ENCODE measurements around the gene CDH4. TPM values are rescaled to one million over a fixed set of nuclear protein-coding genes. Genes with fewer than 3 reads are reported as not detected.

Gene CDH4
- total RNA-seq, 1 experiment from 2014 or later = not detected

GRCh38 chr20:61723529-61724257, 471.6 kb downstream of the CDH4 start:
- Histone ChIP-seq H3K4me3 (ENCODE audit: low read length) (no peak overlapping the region), H4K20me1 (ENCODE audit: insufficient read depth, low read depth, low read length) (0 out of 2 replicates have a peak, but pooled peaks cover 14% of the 10 kb centered on the region), H3K79me2 (ENCODE audit: low read length) (no peaks in the 10 kb centered on the region), H3K4me1 (ENCODE audit: low read length) (peaks cover 5% of the 10 kb centered on the region), H3K9ac (ENCODE audit: low read length) (no peak overlapping the region), H3K9me2 (replicated peaks; ENCODE audit: insufficient read depth, low read length) (no peaks in the 10 kb centered on the region), H3K9me3 (ENCODE audit: low read length) (no peaks in the 10 kb centered on the region), H3K27me3 (ENCODE audit: low read length) (no peaks in the 10 kb centered on the region; the same call in 1 of the 2 replicates), H2AFZ (ENCODE audit: low read length) (no peak overlapping the region), H3K4me2 (ENCODE audit: low read depth, low read length, poor library complexity, severe bottlenecking) (no peak overlapping the region), H3K27ac (ENCODE audit: low read length) (no peak overlapping the region), H3K36me3 (ENCODE audit: insufficient read depth, low read length) (no peaks in the 10 kb centered on the region)
- DNase-seq = no peak

- H3K4me1 ChIP-seq (ENCODE audit: low read length) = peaks cover 5% of the 10 kb centered on the region
- no peaks in the 10 kb centered on the region for H3K9me2 ChIP-seq (replicated peaks; ENCODE audit: insufficient read depth, low read length)
- H3K9ac ChIP-seq (ENCODE audit: low read length) = no peak overlapping the region
- no peaks in the 10 kb centered on the region for H3K79me2 ChIP-seq (ENCODE audit: low read length)
- no peaks in the 10 kb centered on the region; the same call in 1 of the 2 replicates for H3K27me3 ChIP-seq (ENCODE audit: low read length)
- no peak overlapping the region for H3K4me3 ChIP-seq (ENCODE audit: low read length)
- no peaks in the 10 kb centered on the region for H3K9me3 ChIP-seq (ENCODE audit: low read length)
- H2AFZ ChIP-seq (ENCODE audit: low read length) = no peak overlapping the region
- peaks cover 14% of the 10 kb centered on the region; the same call in 1 of the 2 replicates for H4K20me1 ChIP-seq (ENCODE audit: insufficient read depth, low read depth, low read length)
- H3K4me2 ChIP-seq (ENCODE audit: low read depth, low read length, poor library complexity, severe bottlenecking) = no peak overlapping the region
- H3K27ac ChIP-seq (ENCODE audit: low read length) = no peak overlapping the region
- no peaks in the 10 kb centered on the region for H3K36me3 ChIP-seq (ENCODE audit: insufficient read depth, low read length)
- DNase-seq = peak; percentile 47
Measured at GRCh38 chr20:61724376-61724775, 472.3 kb downstream of the CDH4 start.

- H3K9me2 ChIP-seq (replicated peaks; ENCODE audit: insufficient read depth, low read length) = no peaks in the 10 kb centered on the region
- no peaks in the 10 kb centered on the region; the same call in 1 of the 2 replicates for H3K27me3 ChIP-seq (ENCODE audit: low read length)
- H3K9ac ChIP-seq (ENCODE audit: low read length) = no peak overlapping the region
- H3K27ac ChIP-seq (ENCODE audit: low read length) = no peak overlapping the region
- H4K20me1 ChIP-seq (ENCODE audit: insufficient read depth, low read depth, low read length) = peaks cover 14% of the 10 kb centered on the region; the same call in 1 of the 2 replicates
- no peak overlapping the region for H3K4me3 ChIP-seq (ENCODE audit: low read length)
- no peaks in the 10 kb centered on the region for H3K9me3 ChIP-seq (ENCODE audit: low read length)
- H3K79me2 ChIP-seq (ENCODE audit: low read length) = no peaks in the 10 kb centered on the region
- H3K4me1 ChIP-seq (ENCODE audit: low read length) = peaks cover 5% of the 10 kb centered on the region
- no peaks in the 10 kb centered on the region for H3K36me3 ChIP-seq (ENCODE audit: insufficient read depth, low read length)
- DNase-seq = no peak
- H2AFZ ChIP-seq (ENCODE audit: low read length) = no peak overlapping the region
- H3K4me2 ChIP-seq (ENCODE audit: low read depth, low read length, poor library complexity, severe bottlenecking) = no peak overlapping the region
Measured at GRCh38 chr20:61725145-61725544, 473.1 kb downstream of the CDH4 start.

- Histone ChIP-seq H3K79me2 (ENCODE audit: low read length) (no peaks in the 10 kb centered on the region), H3K4me2 (ENCODE audit: low read depth, low read length, poor library complexity, severe bottlenecking) (no peak overlapping the region), H3K27me3 (ENCODE audit: low read length) (no peaks in the 10 kb centered on the region; the same call in 1 of the 2 replicates), H4K20me1 (ENCODE audit: insufficient read depth, low read depth, low read length) (peaks cover 17% of the 10 kb centered on the region; the same call in 1 of the 2 replicates), H3K4me3 (ENCODE audit: low read length) (no peak overlapping the region), H3K9me3 (ENCODE audit: low read length) (no peaks in the 10 kb centered on the region), H3K9ac (ENCODE audit: low read length) (no peak overlapping the region), H3K4me1 (ENCODE audit: low read length) (peaks cover 5% of the 10 kb centered on the region), H3K27ac (ENCODE audit: low read length) (no peak overlapping the region), H3K9me2 (replicated peaks; ENCODE audit: insufficient read depth, low read length) (no peaks in the 10 kb centered on the region), H3K36me3 (ENCODE audit: insufficient read depth, low read length) (no peaks in the 10 kb centered on the region), H2AFZ (ENCODE audit: low read length) (no peak overlapping the region)
- no peak for DNase-seq
Measured at GRCh38 chr20:61725966-61726365, 473.9 kb downstream of the CDH4 start.

- Histone ChIP-seq H3K9me2 (replicated peaks; ENCODE audit: insufficient read depth, low read length) (no peaks in the 10 kb centered on the region), H2AFZ (ENCODE audit: low read length) (no peak overlapping the region), H3K27me3 (ENCODE audit: low read length) (no peaks in the 10 kb centered on the region; the same call in 1 of the 2 replicates), H3K36me3 (ENCODE audit: insufficient read depth, low read length) (no peaks in the 10 kb centered on the region), H3K27ac (ENCODE audit: low read length) (no peak overlapping the region), H3K79me2 (ENCODE audit: low read length) (no peaks in the 10 kb centered on the region), H3K4me1 (ENCODE audit: low read length) (no peaks in the 10 kb centered on the region), H3K9me3 (ENCODE audit: low read length) (no peaks in the 10 kb centered on the region), H3K4me3 (ENCODE audit: low read length) (no peak overlapping the region), H4K20me1 (ENCODE audit: insufficient read depth, low read depth, low read length) (peaks cover 16% of the 10 kb centered on the region; the same call in 1 of the 2 replicates), H3K9ac (ENCODE audit: low read length) (no peak overlapping the region), H3K4me2 (ENCODE audit: low read depth, low read length, poor library complexity, severe bottlenecking) (no peak overlapping the region)
- no peak for DNase-seq
Measured at GRCh38 chr20:61726979-61727378, 474.9 kb downstream of the CDH4 start.

GRCh38 chr20:61727761-61728160, 475.7 kb downstream of the CDH4 start:
- Histone ChIP-seq H3K4me1 (ENCODE audit: low read length) (no peaks in the 10 kb centered on the region), H4K20me1 (ENCODE audit: insufficient read depth, low read depth, low read length) (peaks cover 15% of the 10 kb centered on the region; the same call in 1 of the 2 replicates), H3K4me3 (ENCODE audit: low read length) (no peak overlapping the region), H3K27ac (ENCODE audit: low read length) (no peak overlapping the region), H3K9ac (ENCODE audit: low read length) (no peak overlapping the region), H3K27me3 (ENCODE audit: low read length) (no peaks in the 10 kb centered on the region; the same call in 1 of the 2 replicates), H2AFZ (ENCODE audit: low read length) (no peak overlapping the region), H3K4me2 (ENCODE audit: low read depth, low read length, poor library complexity, severe bottlenecking) (no peak overlapping the region), H3K79me2 (ENCODE audit: low read length) (no peaks in the 10 kb centered on the region), H3K9me3 (ENCODE audit: low read length) (no peaks in the 10 kb centered on the region), H3K9me2 (replicated peaks; ENCODE audit: insufficient read depth, low read length) (no peaks in the 10 kb centered on the region), H3K36me3 (ENCODE audit: insufficient read depth, low read length) (no peaks in the 10 kb centered on the region)
- DNase-seq = no peak

GRCh38 chr20:61728326-61728725, 476.3 kb downstream of the CDH4 start:
- H2AFZ ChIP-seq (ENCODE audit: low read length) = no peak overlapping the region
- no peaks in the 10 kb centered on the region for H3K9me3 ChIP-seq (ENCODE audit: low read length)
- no peaks in the 10 kb centered on the region for H3K36me3 ChIP-seq (ENCODE audit: insufficient read depth, low read length)
- no peak overlapping the region for H3K4me3 ChIP-seq (ENCODE audit: low read length)
- no peak overlapping the region for H3K4me2 ChIP-seq (ENCODE audit: low read depth, low read length, poor library complexity, severe bottlenecking)
- no peaks in the 10 kb centered on the region for H3K79me2 ChIP-seq (ENCODE audit: low read length)
- H4K20me1 ChIP-seq (ENCODE audit: insufficient read depth, low read depth, low read length) = peaks cover 15% of the 10 kb centered on the region
- H3K9me2 ChIP-seq (replicated peaks; ENCODE audit: insufficient read depth, low read length) = no peaks in the 10 kb centered on the region
- DNase-seq = no peak
- H3K4me1 ChIP-seq (ENCODE audit: low read length) = no peaks in the 10 kb centered on the region
- no peak overlapping the region for H3K9ac ChIP-seq (ENCODE audit: low read length)
- no peak overlapping the region for H3K27ac ChIP-seq (ENCODE audit: low read length)
- H3K27me3 ChIP-seq (ENCODE audit: low read length) = no peaks in the 10 kb centered on the region; the same call in 1 of the 2 replicates

GRCh38 chr20:61728786-61729770, 477.0 kb downstream of the CDH4 start:
- H3K9me2 ChIP-seq (replicated peaks; ENCODE audit: insufficient read depth, low read length) = no peaks in the 10 kb centered on the region
- H3K79me2 ChIP-seq (ENCODE audit: low read length) = no peaks in the 10 kb centered on the region
- H3K4me3 ChIP-seq (ENCODE audit: low read length) = no peak overlapping the region
- H2AFZ ChIP-seq (ENCODE audit: low read length) = no peak overlapping the region
- no peaks in the 10 kb centered on the region; the same call in 1 of the 2 replicates for H3K27me3 ChIP-seq (ENCODE audit: low read length)
- H3K9me3 ChIP-seq (ENCODE audit: low read length) = no peaks in the 10 kb centered on the region
- DNase-seq = no peak
- peaks cover 17% of the 10 kb centered on the region for H4K20me1 ChIP-seq (ENCODE audit: insufficient read depth, low read depth, low read length)
- H3K4me1 ChIP-seq (ENCODE audit: low read length) = no peaks in the 10 kb centered on the region
- H3K9ac ChIP-seq (ENCODE audit: low read length) = no peak overlapping the region
- no peak overlapping the region for H3K4me2 ChIP-seq (ENCODE audit: low read depth, low read length, poor library complexity, severe bottlenecking)
- no peaks in the 10 kb centered on the region for H3K36me3 ChIP-seq (ENCODE audit: insufficient read depth, low read length)
- H3K27ac ChIP-seq (ENCODE audit: low read length) = no peak overlapping the region

Measured in Karpas-422 (cell line).